ENCODE results near the gene TMSB4X.

DNA sequence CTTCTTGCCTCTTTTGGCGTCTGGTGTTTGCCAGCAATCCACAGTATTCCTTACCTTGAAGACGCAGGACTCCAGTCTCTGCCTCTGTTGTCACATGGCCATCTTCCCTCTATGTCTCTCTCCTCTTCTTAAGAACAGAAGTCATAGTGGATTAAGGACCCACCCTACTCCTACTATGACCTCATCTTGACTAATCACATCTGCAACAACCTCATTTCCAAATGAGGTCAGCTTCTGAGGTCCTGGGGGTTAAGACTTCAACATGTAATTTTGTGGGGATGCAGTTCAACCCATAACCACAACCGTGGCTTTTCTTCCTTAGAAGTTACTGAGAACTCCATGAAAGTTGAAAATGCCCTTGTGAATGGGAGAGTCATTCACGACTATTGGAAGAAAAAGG is 45.2 kb upstream of the TMSB4X start:
- TF ChIP-seq, protein P1, sequence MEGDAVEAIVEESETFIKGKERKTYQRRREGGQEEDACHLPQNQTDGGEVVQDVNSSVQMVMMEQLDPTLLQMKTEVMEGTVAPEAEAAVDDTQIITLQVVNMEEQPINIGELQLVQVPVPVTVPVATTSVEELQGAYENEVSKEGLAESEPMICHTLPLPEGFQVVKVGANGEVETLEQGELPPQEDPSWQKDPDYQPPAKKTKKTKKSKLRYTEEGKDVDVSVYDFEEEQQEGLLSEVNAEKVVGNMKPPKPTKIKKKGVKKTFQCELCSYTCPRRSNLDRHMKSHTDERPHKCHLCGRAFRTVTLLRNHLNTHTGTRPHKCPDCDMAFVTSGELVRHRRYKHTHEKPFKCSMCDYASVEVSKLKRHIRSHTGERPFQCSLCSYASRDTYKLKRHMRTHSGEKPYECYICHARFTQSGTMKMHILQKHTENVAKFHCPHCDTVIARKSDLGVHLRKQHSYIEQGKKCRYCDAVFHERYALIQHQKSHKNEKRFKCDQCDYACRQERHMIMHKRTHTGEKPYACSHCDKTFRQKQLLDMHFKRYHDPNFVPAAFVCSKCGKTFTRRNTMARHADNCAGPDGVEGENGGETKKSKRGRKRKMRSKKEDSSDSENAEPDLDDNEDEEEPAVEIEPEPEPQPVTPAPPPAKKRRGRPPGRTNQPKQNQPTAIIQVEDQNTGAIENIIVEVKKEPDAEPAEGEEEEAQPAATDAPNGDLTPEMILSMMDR (conservative IDR thresholded peaks at IDR 0.05; ENCODE audit: low read length): no peak
- TF ChIP-seq EZH2phosphoT487 (IDR thresholded peaks at IDR 0.05; ENCODE audit: borderline replicate concordance, low read depth, low read length): no peak

All from OCI-LY7 (cell line).